Stimulated activated CD8-positive, alpha-beta memory T cell treated with anti-CD3 and anti-CD28 coated beads, Interleukin-12 subunit alpha, Interleukin-12 subunit beta, amount 100 ng/mL, for 24 hours (primary cell): ENCODE data around the gene ST6GALNAC5.
"Not testable (repeated sequence)": the region's sequence is repeated elsewhere in the genome, so short reads cannot be mapped to it uniquely, and the experiment has no call there.

Experiments
- DNase-seq: peaks from one replicate; pipeline ENCODE4 v3.0.0-alpha.2; 2020; ENCODE audit errors: extremely low read depth

Gene ST6GALNAC5

DNA sequence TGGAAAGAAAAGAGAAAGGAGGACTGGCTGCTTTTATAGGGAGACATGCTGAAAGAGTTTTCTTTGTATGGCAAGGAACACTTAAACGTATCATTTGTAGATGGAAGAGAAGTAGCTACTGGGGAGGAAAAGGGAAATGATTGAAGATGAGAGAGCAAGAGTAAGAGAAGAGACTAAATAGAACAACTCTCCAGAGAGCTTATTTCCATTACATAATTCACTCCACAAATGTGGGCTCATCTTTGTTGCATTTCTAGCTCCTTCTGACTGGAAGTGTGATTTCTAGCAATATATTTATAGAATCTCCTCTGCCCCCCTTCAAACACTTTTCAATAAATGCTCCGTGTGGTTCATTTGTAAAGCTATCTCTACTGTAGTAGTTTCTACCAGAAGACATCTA is 71.0 kb downstream of the ST6GALNAC5 start:
- DNase-seq: no peak

DNA sequence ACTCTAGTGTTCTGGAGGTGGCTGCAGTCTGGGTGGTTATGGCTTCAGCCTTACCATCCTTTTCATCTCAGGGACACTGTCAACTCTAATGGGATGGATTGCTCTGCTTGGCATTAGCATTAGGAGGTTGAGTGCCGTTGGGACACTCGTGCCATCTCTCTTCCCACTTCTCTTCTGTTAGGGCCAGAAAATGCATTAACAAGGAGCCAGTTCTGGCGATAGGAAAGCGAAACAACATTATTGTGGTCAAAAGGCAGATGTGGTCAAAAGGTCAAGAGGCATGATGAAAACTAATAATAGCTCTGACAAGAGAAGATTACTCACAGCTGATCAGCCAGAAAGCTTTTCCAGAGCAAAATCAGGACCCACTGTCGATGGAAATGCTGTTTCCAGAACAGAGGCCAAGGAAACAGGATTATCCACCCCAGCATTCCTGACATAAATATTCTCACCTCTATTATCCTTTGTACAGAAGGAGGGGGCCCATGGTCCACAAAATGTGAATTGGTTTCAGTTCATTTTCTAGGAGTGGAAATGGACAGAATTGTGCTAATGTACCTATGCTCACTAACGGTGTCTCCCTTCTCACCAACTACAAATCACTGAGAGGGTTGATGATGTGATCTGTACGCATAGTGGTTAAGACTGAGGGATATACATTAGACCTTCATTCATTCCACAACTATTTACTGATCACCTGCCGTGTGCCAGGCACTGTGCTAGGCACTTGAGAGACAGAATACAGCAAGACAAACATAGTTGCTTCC is 72.0 kb downstream of the ST6GALNAC5 start:
- no peak for DNase-seq

DNA sequence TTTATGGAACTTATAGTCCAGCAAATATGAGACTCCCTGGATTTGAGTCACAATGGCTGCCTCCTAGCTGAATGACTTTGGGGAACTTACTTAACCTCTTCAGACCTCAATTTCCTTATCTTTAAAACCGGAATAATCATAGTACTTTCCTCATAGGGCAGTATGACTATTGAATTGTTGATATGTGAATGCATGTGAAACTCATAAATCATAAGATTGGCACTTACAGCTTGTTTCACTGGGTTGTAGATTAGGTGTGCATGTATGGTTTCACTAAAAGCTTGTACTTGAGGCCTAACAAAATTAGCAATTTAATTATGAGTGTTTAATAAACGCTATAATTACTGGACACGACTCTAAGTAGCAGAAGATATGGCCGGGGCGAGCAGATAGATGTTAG is 72.5 kb downstream of the ST6GALNAC5 start:
- no peak for DNase-seq

DNA sequence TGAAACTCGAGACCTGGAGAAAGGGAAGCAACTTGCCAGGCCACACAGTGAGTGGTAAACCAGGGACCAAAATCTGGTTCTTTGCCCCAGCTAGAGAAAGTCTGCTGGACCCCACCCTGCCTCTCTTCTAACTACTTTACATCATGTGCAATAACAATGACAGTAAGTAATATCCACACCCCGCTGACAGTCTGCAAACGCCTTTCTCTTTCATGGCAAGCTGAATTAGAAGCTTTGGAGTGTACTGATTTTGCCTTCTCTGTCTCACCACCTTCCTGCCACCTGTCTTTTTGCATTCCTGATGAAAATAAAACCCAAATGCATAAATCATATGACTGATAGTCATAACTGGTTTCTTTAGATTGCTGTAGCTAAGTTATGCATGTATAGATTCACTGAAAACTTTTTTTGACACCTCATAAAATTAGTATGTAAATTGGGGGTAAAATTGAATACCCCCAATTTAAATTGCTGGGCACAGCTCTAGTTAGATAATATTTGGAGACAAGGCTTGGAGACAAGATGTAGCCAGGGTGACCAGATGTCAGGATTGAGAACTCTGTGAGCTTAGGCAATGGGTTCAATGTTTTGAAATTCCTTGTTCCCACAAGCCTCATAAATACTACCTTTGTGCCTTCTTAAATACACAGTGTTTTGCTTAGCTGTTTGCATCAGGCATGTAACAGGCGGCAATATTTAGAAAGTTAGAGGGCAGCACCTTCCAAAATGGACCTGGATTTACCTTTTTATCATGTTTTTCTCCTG is 73.5 kb downstream of the ST6GALNAC5 start:
- DNase-seq: no peak

DNA sequence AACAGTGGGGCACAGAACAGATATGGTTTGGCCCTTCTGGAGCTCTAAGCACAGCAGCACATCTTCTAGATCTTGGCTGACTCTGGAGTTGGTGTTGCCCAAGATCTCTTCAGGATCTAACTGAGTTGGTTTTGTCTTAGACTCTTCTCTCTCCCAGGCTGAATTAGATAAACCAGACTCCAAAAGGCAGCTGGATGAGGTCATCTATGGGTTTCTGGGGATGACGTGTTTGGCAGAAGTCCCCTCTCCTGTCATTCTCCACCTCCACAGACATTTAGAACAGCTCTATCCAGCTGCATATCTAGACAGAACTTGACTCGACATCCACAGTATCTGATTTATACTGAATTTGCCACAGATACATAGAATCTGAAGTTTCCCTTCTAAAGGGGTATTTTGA is 75.3 kb downstream of the ST6GALNAC5 start:
- no peak for DNase-seq

DNA sequence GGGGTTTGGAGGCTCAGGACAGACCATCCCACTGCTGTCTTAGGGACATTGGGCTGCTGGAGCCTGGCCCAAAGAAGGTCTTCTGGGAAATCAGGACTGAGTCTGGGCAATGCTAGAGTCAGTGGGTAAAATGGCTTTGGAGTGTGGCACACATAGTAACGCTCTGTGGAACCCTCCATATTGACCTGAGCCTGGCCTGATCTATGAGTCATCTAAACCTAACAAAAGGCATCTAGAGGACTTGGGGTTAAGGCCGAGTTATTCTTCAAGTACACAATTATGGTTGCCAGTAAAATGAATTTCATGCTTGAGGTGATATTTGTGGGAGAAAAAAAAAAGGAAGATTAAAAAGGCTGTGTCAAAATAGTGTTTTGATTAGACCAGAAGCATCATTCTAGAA is 77.7 kb downstream of the ST6GALNAC5 start:
- no peak for DNase-seq

DNA sequence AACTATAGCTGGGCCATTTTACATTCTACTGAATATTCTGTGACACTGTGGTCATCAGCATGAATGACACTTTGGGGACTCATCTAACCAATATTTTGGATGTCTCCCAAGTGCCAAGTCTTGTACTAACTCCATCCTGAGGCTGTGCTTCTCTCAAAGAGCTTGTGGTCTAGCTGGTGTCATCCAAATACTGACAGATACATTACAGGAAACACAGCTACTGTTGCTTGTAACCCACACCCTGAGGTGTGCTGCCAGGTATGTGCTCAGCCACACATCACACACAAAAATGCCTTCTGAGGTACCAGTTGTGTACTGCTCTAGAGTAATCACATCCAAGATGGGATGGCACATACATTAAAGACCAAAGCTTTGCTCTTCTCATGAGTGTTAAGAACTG is 81.6 kb downstream of the ST6GALNAC5 start:
- DNase-seq: no peak

DNA sequence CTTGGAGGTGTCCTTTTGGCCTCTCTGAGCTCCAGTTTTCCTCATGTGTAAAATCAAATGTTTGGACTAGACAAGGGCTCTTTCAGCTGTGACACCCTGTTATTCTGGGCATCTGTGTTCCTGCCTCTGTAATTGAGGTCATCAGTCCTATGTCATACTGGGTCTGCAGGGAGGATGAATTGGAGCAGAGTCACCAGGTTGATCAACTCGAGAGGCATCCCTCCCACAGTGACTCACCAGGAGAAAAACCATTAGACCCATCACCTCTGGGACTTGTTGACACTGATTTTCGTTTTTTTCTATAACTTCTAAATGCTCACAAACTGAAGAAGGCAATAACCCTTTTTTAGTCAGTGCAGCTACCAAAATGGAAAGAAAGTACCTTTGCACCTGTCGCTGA is 82.2 kb downstream of the ST6GALNAC5 start:
- DNase-seq: no peak

DNA sequence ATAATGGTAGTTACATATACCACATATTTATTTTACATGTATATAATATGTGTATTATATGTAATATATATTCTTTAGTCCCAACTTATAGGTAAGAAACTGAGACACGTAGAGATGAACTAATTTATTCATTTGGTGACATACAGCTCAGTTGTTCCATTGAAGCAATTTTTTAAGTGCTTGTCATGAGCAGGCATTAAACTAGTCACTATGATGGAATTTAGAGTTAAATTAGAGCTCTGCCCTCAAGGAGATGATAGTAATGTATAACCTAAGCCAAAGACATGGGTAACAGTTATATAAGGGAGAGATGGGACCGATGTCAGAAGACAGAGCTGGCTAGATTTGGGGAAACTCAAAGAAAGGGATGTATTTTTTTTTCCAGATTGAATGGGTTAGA is 83.0 kb downstream of the ST6GALNAC5 start:
- DNase-seq: no peak

DNA sequence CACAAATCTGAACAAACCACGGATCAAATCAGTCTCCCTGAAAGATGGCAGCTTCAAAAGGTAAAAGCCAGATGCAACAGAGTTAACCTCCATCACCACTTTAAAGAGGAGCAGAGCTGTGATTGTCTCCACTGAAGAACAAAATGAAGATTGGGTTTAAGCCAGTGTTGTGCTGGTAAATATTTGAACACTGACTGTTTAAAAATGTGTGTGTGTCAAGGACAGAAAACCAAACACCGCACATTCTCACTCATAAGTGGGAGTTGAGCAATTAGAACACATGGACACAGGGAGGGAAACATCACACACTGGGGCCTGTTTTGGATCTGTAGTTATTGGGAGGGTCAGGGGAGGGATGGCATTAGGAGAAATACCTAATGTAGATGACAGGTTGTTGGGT is 83.9 kb downstream of the ST6GALNAC5 start:
- no peak for DNase-seq

DNA sequence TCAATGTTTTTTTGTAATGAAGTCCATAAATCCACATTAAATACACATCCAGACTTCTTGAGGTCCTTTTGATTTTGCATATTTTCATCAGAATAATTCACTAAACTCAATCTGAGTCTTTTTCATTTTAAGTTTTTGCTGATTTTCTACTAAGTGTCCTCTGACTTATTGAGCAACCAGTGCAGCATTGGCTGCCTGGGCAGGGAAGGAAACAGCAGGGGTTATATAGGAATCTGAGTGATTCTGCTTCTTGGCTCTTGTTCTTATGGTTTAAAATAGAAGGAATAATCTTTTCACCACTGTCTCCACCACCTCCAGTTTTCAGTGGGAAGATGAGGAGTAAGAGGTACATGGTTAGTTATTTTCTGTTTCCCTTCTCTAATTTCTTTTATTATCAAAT is 88.4 kb downstream of the ST6GALNAC5 start:
- no peak for DNase-seq

DNA sequence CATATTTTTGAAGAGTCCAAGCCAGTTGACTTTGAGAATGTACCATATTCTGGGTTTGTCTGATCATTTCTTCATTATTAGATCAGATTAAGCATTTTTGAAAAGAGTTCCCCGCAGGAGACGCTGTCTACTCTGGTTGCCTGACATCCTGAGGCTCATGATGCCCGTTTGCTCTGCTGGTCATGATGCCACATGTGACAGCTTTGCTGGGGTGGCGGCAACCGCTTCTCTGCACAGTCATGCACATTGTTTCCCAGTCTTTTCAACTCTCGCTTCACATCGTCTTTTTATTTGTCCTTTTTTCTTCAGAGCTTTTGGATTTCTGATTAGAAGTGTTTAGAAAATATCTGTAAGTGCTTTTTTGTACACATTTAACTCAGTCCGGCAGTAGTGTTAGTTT is 90.7 kb downstream of the ST6GALNAC5 start:
- no peak for DNase-seq

DNA sequence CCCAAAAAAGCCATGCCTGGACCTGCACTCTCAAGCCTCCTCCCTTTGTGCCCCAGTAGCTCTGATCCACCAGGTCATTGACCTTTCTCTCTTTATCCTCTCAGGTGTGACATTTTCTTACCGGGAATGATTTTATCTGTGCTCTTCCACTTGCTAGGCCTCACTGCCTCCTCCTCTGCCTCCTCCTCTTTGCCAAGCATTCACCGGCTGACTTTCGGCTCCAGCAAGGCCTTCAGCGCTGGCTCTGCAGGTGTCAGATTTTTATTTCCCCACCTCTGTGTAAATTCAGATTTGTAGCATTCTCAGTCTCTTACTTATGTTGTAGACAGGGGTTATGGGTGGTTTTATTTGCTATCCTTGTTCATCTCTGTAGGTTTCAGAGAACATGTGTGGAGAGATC is 91.5 kb downstream of the ST6GALNAC5 start:
- DNase-seq: no peak

DNA sequence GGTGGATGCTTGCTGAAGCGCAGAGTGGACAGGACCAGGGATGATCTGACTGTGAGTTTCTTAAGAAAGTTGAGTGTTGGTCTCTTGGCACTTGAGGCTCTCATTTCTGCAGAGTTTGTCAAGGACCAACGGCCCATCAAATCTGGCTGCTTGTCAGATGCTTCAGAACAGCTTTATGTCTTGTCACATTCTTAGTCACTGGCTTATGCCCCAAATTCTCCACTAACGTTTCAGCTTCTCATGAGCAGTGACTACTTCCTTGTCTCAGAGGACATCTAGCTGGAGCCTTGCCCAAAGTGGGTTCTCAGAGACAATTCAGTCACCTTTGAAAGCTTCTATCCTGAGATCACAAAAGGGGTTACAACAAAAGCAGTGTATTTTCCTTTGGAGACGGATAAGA is 92.3 kb downstream of the ST6GALNAC5 start:
- DNase-seq: no peak

DNA sequence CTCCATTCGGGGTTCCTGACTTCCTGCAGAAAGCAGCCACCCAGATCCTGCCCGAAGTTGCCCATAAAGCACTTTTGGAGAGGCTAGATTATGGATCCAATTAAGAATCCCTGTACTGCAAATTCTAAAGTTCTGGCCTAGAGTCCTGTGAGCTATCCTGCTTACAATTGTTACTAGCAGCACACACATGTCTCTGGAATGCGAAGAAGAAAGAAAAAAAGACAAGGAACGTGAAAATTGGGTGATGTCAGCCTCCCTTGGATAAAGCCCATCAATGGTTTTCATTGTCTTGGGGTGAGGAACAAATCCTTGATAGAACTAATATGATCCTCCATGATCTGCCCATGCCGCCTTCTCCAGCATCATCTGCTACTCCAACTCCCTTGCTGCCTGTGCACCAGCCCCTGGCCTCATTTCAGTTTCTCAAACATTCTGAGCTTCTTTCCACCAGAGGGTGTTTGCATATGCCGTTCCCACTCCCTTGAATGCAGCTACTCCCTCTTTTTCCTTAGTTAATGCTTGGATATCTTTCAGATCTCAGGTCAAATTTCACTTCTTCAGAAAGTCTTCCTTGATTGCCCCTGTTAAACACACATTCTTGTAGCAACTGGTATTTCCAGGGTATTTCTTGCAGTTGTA is 94.0 kb downstream of the ST6GALNAC5 start:
- no peak for DNase-seq

DNA sequence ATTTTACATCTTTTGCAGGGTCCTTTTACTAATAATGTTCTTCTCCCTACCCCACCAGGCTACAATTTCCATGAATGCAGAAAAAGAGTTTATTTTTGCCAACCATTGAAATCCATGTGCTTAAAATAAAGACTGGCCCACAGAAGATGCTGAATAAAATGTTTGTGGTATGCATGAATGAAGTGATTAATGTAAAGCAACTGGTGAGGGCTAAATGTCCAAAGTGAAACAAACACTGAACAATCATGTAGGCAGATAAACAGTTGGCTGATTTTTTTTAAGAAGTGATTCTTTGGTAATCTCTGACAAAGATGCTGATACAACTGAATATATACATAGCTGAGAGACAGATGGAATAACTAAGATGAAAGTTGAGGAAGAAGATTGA is 94.5 kb downstream of the ST6GALNAC5 start:
- no peak for DNase-seq

DNA sequence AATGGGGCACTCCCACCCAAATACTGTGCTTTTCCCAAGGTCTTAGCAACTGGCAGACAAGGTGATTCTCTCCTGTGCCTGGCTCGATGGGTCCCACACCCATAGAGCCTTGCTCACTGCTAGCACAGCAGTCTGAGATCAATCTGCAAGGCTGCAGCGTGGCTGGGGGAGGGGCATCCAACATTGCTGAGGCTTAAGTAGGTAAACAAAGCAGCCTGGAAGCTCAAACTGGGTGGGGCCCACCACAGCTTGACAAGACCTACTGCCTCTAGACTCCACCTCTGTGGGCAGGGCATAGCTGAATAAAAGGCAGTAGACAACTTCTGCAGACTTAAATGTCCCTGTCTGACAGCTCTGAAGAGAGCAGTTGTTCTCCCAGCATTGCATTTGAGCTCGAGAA is 114.0 kb downstream of the ST6GALNAC5 start:
- DNase-seq: not testable (repeated sequence)

DNA sequence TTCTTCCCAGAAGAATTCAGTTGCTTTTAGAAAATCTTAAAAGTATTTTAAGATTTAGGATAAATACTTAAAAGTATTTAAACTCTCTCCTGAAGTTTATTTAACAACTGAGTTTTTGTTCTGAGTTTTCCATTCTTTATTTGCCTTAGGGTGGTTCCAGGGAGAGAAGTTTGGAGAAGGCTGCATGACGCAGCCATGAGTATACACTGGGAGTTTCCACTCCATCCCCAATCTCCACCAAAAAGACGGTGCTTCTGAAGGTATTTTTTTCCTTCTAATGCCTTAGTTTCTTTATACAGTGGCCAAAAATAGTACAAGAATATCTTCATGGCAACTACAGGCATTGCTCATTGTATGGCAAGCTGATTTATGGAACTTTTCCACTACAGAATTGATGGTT is 122.7 kb downstream of the ST6GALNAC5 start:
- DNase-seq: no peak

DNA sequence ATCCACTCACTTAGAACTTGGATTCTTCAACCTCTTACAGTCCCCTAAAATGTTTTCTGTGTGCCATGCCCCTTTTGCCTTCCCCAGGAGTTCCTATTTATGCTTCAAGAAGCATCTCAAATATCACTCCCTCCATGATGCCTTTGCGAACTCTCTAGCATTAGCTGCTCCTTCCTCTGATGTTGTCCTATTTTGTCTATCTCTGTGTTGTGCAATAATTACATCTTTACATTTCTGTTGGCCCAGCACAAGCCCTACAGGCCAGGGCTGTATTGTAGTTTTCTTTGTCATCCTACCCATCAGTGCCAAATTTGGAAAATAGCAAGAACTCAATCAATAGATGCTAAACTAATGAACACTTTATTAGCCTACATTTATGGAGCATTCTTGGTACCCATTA is 125.8 kb downstream of the ST6GALNAC5 start:
- DNase-seq: no peak

DNA sequence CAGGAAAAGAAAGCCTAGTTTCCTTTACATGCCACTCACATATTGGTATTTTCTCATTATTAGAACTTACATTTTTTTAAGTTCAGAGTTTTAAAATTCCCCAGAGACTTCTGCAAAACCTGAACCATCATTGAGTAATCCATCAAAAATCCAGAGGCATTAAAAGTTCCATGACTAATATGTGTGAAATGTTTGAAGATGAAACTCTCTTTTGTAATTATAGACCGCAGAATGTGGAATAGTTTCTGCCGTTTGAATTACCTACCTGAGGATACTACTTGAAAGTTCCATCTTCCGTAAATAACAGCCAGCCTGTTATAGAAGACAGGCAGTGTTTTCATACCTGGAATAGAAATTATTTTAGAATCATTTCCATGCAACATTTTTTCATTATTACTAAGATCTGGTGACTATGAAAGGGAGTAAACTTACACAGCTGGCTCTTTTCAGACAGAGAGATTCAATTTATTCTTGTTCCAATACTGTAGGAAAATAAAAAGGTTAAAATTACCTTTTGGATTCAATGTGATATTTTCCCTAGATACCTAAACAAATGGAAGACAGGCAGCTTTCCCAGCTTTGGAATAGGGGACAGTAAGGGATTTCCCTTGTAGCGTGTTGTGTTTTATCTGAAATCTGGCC is 131.4 kb downstream of the ST6GALNAC5 start:
- DNase-seq: no peak

DNA sequence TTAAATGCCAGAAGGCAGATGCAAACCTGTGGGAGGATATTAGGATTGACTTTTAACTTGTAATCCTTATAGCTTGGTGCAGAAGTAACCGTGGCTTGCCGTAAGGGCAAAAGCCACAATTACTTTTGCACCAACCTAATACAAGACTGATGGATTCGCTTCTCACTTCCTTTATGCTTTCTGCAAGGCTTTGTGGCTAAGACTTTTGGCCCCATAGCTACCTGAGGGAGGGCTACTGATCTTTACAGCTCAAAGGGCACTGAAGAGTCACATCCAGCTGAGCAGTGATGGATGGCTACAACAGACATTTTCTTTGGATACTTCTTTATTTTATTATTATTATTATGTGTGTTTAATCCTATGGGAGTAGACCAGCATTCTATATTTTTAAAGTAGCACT is 140.4 kb downstream of the ST6GALNAC5 start:
- no peak for DNase-seq

DNA sequence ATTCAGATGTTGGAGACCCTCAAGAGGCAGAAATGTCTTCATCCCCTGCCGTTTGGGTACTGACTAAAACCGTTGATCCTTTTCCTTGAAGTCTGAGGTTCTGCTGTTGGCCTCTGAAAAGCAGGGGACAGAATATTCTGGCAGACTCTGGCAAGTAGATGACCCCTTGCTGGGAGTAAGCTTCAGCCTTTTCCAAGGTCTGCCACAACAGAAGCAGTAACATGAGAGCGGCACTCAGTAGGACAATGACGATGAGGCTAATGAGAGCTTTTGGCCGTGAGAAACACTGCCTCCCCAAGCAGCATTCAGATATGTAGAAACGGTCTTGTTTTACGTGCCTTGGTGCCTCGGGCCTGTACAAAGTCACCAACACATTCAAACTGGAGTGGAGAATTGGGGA is 143.7 kb downstream of the ST6GALNAC5 start:
- DNase-seq: no peak

DNA sequence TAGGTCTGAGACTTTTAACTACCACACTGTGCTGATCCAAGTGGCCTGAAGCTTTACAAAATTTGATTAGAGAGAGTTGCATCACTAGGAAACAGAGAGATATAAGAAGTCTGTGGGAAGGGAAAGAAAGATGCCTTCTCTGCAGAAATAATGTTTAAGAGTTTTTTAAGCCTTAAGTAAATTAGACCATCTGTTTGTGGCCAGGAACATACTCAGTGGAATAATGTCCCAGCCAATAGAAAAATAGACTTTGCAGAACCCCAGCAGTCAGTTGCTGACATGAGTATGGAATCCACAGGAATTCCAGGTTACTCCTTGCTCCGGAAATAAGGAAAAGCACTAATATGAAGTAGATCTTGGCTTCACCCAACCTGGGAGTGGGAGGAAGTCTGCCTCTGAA is 144.8 kb downstream of the ST6GALNAC5 start:
- DNase-seq: no peak
